HL-60 (cell line): Measurements from ENCODE around the gene DCAF10.

Experiments used
- CTCF ChIP-seq: IDR thresholded peaks from one replicate; pipeline ENCODE4 v1.5.1; 2011; ENCODE audit warnings: low read length, control low read depth, inconsistent platforms; ENCODE audit not compliant: insufficient read depth
- GABPA ChIP-seq: IDR thresholded peaks from 2 replicates; pipeline ENCODE4 v1.6.1; 2012; ENCODE audit warnings: low read depth
- POLR2AphosphoS5 ChIP-seq: IDR thresholded peaks from 2 replicates; pipeline ENCODE4 v1.6.1; 2012; ENCODE audit warnings: low read depth
- REST ChIP-seq: IDR thresholded peaks from 2 replicates; pipeline ENCODE4 v1.6.1; 2012; ENCODE audit warnings: low read depth; ENCODE audit not compliant: insufficient replicate concordance
- SPI1 ChIP-seq: IDR thresholded peaks from 2 replicates; pipeline ENCODE4 v1.6.1; 2012; ENCODE audit warnings: low read depth, mild to moderate bottlenecking, borderline replicate concordance

GRCh38 chr9:37905776-37906175 is 105.2 kb downstream of the DCAF10 start:
- TF ChIP-seq CTCF (no peak), GABPA (no peak), POLR2AphosphoS5 (no peak), REST (no peak), SPI1 (no peak)
